ENCODE measurements around the gene AKR1E2. TPM values are rescaled to one million over a fixed set of nuclear protein-coding genes. Genes with fewer than 3 reads are reported as not detected.

AKR1E2 gene
- total and polyA plus RNA-seq, 2 donors (not counting 3 experiments of a cell fraction or from before 2014, with no cell fraction given), result 4.0 to 8.2 TPM

DNA sequence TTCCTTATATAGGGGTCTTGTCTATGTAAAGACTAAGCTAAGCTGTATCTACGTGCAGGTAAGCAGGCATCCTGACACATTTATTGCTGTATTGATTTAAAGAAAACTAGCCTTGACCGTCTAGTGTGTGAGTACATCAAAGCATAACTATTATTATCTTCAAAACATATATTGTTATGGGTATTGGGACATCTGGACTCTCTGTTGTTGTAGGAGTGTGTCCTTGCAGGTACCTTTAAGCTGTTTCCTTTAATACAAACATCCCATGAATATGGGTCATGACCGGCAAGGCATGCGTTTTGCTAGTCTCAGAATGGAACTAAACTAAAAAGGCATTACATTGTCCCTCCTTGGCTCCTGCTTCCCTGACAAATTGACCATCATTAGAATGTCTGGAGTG is 35.1 kb upstream of the AKR1E2 start:
- Histone ChIP-seq H3K27ac (ENCODE audit: insufficient read depth, low read depth, low read length) (no peak overlapping the region), H3K27me3 (ENCODE audit: control insufficient read depth in 2 of 2, insufficient read depth in 2 of 2, low read length in 2 of 2) (no peaks in the 10 kb centered on the region), H3K4me3 (replicated peaks in 1 of 3; ENCODE audit: insufficient read depth in 1 of 3, low read depth in 1 of 3, low read length in 3 of 3) (no peak overlapping the region), H4K20me1 (replicated peaks; ENCODE audit: control insufficient read depth, extremely low read depth, insufficient read depth, low read length) (no peaks in the 10 kb centered on the region), H3K4me2 (ENCODE audit: insufficient read depth, low read length) (no peak overlapping the region), H3K4me1 (ENCODE audit: control insufficient read depth, extremely low read depth, insufficient read depth, low read length) (no peaks in the 10 kb centered on the region), H2AFZ (ENCODE audit: low read depth, low read length) (no peak overlapping the region), H3K79me2 (ENCODE audit: control insufficient read depth, insufficient read depth, low read length) (no peaks in the 10 kb centered on the region), H3K9me3 (replicated peaks; ENCODE audit: control insufficient read depth, insufficient read depth, low read length) (no peaks in the 10 kb centered on the region), H3K9me1 (replicated peaks; ENCODE audit: control insufficient read depth, extremely low read depth, insufficient read depth, low read length) (no peaks in the 10 kb centered on the region), H3K36me3 (ENCODE audit: control insufficient read depth in 2 of 2, extremely low read depth in 1 of 2, insufficient read depth in 2 of 2, low read length in 2 of 2) (no peaks in the 10 kb centered on the region), H3K9ac (replicated peaks; ENCODE audit: extremely low read depth, insufficient read depth, low read length) (no peak overlapping the region)
- dilution Hi-C loops (cut with MboI; ENCODE audit: extremely low pct_ligation_motif_present, low sequenced_read_pairs) (no loop called here), intact Hi-C loops (cut with micrococcal nuclease) (no loop called here)
- no peak for FAIRE-seq
- DNase-seq (ENCODE audit: low read depth, low spot score), result peak; percentile 60
- CTCF ChIA-PET, result interaction anchor here (1.1 to 1.9 kb wide), 3 partner anchors 10 to 24 kb away, joined by 3 to 7 read pairs (median 4); no protein-coding TSS in a partner anchor
- POLR2A ChIA-PET, result no interaction called here
- no peak for TF ChIP-seq EZH2 (IDR thresholded peaks at IDR 0.05; ENCODE audit: borderline replicate concordance, low read depth, low read length, severe bottlenecking)
- TF ChIP-seq POLR2AphosphoS5 (IDR thresholded peaks at IDR 0.05; ENCODE audit: insufficient read depth, low read depth, low read length), result no peak
- TF ChIP-seq, protein P1, sequence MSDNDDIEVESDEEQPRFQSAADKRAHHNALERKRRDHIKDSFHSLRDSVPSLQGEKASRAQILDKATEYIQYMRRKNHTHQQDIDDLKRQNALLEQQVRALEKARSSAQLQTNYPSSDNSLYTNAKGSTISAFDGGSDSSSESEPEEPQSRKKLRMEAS (IDR thresholded peaks at IDR 0.05; ENCODE audit: insufficient read depth, insufficient read length), result no peak
- no peak for TF ChIP-seq MYC (IDR thresholded peaks at IDR 0.05; ENCODE audit: low read depth, low read length)
- TF ChIP-seq POLR2A (IDR thresholded peaks at IDR 0.05; ENCODE audit: low read depth, low read length), result no peak
- TF ChIP-seq, protein P2, sequence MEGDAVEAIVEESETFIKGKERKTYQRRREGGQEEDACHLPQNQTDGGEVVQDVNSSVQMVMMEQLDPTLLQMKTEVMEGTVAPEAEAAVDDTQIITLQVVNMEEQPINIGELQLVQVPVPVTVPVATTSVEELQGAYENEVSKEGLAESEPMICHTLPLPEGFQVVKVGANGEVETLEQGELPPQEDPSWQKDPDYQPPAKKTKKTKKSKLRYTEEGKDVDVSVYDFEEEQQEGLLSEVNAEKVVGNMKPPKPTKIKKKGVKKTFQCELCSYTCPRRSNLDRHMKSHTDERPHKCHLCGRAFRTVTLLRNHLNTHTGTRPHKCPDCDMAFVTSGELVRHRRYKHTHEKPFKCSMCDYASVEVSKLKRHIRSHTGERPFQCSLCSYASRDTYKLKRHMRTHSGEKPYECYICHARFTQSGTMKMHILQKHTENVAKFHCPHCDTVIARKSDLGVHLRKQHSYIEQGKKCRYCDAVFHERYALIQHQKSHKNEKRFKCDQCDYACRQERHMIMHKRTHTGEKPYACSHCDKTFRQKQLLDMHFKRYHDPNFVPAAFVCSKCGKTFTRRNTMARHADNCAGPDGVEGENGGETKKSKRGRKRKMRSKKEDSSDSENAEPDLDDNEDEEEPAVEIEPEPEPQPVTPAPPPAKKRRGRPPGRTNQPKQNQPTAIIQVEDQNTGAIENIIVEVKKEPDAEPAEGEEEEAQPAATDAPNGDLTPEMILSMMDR (IDR thresholded peaks at IDR 0.05; ENCODE audit: extremely low read depth in 1 of 2, insufficient read depth in 1 of 2, low read depth in 1 of 2, low read length in 2 of 2), result no peak
- TF ChIP-seq JUN (IDR thresholded peaks at IDR 0.05; ENCODE audit: borderline replicate concordance, insufficient read depth, insufficient read length, low read depth), result no peak
- no peak for TF ChIP-seq FOS (IDR thresholded peaks at IDR 0.05; ENCODE audit: borderline replicate concordance, insufficient read depth, low read length)
- TF ChIP-seq GATA2 (IDR thresholded peaks at IDR 0.05; ENCODE audit: insufficient read depth, insufficient read length, low read depth, low read length), result no peak
- BruUV-seq (replicated peaks), result no TSS peak
